HG03095 (cell line): ENCODE data around the gene PSD.
A peak's percentile ranks its signal among the peaks of the same experiment; 100 is the strongest.

Experiments used
- ATAC-seq: cut with Tn5 transposase; IDR thresholded peaks from one replicate; pipeline ENCODE4 v1.9.1; 2021; ENCODE audit warnings: moderate library complexity; ENCODE audit not compliant: unreplicated experiment

PSD gene

GRCh38 chr10:102444851-102445250, 26.3 kb upstream of the PSD start:
- ATAC-seq, result no peak

DNA sequence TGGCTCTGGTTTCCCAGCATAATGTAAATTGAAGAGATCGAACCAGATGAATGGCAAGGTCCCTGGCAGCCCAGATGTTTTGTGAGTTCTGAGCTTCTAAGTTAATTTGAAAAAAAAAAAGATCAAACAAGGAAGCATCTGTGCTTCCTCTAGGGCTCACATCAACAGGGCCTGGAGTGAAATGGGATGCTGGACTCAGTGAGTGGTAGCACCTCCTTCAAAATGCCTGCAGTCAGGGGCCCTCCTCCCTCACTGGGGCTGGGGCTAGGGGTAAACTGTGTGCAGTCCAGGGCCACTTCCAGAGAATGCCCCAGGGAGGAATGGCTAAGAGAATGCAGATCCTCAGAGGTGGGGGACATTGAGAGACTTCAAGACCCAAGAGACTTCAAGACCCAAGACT, 19.8 kb upstream of the PSD start:
- ATAC-seq, result no peak

DNA sequence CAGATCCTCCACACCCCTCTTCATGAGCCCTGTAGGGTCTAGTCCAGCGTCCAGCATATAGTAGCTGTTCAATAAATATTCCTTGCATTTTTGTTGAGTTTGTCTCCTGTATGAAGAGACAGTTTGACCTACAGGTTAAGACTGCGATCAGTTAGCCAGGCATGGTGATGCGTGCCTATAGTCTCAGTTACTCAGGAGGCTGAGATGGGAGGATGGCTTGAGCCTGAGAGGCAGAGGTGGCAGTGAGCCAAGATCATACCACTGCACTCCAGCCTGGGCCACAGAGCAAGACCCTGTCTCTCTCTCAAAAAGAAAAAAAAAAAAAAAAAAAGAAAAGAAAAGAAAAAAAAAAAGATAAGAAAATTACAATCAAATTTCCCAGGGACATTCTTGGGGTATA, 18.9 kb upstream of the PSD start:
- no peak for ATAC-seq

GRCh38 chr10:102436312-102436711, 17.7 kb upstream of the PSD start:
- no peak for ATAC-seq

DNA sequence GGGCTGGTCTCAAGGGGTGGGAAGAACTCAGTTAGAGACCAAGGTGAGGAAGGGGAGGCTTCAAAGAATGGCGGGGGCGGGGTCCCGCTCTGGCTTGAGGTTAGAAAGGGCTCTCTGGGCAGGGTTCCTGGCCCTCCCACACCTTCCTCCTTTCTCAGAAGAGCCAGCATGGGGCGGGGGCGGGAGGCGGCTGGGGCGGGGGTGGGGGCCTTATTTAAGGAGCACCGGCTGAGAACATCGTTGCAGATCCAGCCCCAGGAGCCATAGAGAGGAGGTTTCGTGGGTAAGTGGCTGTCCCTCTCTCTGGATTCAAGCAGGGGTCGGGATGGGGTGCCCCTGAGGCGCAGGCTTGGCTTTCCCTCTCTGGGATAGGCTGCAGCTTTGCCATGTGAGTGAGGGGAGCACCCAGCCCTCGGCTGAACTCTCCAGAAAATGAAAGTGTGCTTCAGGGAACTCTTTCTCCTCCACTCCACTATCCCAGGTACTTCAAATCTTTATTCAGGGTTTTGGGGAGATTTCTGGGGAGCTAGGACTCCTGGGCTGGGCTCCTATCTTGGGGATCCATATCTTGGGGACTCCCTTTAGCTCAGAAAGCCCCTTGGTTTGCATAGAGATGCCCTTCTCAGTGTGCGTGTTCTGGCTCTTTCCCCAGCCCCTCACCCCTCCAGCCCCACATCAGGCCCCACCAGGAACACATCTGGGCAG, 17.1 kb upstream of the PSD start:
- ATAC-seq, result no peak

- ATAC-seq, result no peak
These were observed 16.5 kb upstream of the PSD start for GRCh38 chr10:102435133-102435497.

GRCh38 chr10:102434394-102435132, 16.0 kb upstream of the PSD start:
- ATAC-seq, result no peak

DNA sequence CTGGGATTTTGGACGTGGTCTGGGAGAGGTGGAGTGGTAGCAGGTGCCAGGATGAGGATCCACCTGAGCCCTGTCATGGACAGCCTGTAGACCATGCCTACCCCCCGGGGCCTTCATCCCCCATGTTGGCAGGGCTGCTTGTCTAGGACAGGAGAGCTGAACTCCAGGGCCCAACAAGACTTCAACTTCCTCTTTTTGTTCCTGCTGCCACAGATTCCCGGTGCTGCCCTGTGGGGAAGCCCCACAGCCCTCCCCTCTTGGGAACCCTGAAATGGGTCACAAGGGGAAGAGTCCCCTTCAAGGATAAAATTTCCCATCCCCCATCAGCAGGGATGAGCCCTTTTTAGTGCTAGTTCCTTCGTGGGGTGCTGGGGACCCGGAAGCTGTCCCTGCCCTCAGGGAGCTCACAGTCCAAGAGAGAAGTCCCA, 15.0 kb upstream of the PSD start:
- no peak for ATAC-seq

GRCh38 chr10:102432162-102432950, 13.8 kb upstream of the PSD start, which contains the start of gene CUEDC2:
Gene CUEDC2, minus strand, starts transcription at chr10:102432574. Its CDS starts 7,386 bp downstream, at chr10:102425188.
- peak; percentile 86 for ATAC-seq

- ATAC-seq, result no peak
These were observed 13.0 kb upstream of the PSD start for GRCh38 chr10:102431452-102432124.

- ATAC-seq, result no peak
These were observed 10.9 kb upstream of the PSD start for GRCh38 chr10:102429468-102429867.

DNA sequence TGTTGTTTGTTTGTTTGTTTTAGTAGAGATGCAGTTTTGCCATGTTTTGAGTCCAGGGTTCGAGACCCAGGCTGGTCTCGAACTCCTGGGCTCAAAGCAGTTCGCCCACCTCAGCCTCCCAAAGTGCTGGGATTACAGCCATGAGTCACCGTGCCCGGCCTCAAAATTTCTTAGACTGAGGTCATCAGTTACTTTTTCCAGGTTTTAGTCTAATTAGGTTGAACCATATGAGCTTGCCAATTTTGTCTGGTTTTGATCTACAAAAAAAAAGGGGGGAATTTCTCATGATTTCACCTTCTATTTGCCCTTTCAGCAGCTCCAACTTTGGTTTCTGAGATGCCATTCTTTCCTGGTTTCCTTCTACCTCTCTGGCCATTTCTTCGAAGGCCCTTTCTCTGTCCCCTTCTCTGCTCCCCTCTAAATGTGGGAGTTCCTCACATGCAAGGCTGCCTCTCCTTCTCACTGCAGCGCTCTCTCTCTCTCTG, 8.3 kb upstream of the PSD start:
- no peak for ATAC-seq

DNA sequence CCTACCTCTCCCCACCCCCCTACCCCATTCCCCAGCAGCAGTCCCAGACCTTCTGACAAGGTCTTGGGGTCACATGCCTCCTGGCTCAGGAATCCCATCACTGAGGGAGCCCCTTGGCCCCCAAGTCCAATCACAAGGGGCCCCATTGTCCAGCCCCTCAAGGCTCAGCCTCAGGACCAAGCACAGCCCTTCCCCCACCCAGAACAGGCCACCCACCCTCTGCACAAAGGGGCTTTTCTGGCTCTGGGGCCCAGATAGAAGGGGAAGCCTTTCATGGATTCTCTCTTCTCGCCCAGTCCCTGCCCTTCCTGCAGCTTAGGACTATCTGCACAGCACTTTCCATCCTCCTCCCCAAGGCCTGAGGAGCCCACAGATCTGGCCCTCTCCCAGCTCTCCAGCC, 6.9 kb upstream of the PSD start:
- ATAC-seq, result no peak

DNA sequence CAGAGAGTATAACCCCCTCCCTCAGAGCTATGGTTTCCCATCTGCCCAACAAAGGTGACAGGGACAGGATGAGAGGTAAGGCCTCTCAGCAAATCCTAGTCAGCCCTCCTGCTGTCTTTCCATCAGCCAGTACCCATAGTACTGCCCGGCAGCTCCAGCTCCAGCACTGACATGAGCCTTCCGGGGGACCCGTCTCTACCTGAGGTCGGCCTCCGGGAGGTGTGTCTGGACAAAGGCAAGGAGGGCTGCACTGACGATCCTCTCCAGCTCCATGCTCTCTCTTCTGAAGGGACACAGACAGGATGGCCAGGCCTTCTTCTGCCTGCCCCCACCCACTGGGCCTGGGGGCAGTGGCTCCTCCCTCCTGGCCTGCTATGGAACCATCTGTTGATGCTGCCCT, 6.3 kb upstream of the PSD start:
- ATAC-seq, result no peak

- no peak for ATAC-seq
These were observed 5.6 kb upstream of the PSD start for GRCh38 chr10:102424145-102424544.

GRCh38 chr10:102423372-102423968, 4.9 kb upstream of the PSD start:
- no peak for ATAC-seq

- no peak for ATAC-seq
These were observed 4.1 kb upstream of the PSD start for GRCh38 chr10:102422545-102423129.

- ATAC-seq, result peak; percentile 1
These were observed 3.4 kb upstream of the PSD start for GRCh38 chr10:102421757-102422512.

GRCh38 chr10:102421507-102421756, 2.8 kb upstream of the PSD start:
- no peak for ATAC-seq
